ENCODE measurements around the gene RAB29. TPM values are rescaled to one million over a fixed set of nuclear protein-coding genes. Genes with fewer than 3 reads are reported as not detected.
A peak's percentile ranks its signal among the peaks of the same experiment; 100 is the strongest.
"Not testable (repeated sequence)": the region's sequence is repeated elsewhere in the genome, so short reads cannot be mapped to it uniquely, and the experiment has no call there.

RAB29 gene, protein sequence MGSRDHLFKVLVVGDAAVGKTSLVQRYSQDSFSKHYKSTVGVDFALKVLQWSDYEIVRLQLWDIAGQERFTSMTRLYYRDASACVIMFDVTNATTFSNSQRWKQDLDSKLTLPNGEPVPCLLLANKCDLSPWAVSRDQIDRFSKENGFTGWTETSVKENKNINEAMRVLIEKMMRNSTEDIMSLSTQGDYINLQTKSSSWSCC
- 10 to 100 TPM; 29.3 to 29.4 TPM for total RNA-seq

DNA sequence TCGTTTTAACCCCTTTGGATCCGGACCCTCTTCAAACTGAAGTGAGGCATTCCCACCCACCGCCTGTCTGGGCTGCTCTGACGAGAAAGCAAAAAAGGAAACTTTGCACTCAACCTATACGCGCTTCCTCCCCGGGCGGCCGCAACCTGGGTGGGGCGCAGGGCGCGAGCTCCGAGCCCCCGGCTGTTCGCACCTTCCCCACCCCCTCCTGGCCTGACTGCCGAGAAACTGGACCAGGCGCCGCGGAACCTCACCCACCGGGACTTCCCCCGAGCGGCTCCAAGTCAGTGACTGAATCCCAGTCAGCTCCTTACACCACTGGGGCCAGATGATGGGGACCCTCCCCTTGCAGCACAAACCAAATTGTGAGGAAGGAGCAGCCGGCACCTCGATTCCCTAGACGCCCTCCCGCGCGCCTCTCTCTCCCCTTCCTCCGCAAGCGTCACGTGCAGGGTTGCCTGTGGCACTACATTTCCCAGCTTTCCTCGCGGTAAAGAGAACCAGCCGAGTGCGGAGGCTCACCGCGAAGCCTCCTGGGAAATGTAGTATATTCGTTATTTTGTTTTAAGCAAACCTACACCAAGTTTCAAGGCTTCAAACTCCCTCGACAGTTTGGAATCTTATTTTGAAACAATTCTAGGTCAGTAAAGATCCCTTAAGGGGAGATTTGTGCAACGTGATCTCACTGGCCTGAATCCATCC, at the start of gene RAB29:
RAB29 (minus strand) TSS at position 468 of the 702 bp plus-strand sequence. CDS start 526 bp downstream, outside the sequence.
- Mint-ChIP-seq H3K27me3 (no peaks in the 10 kb centered on the region), H3K4me3 (peak within 1 kb of the TSS; percentile 89)

DNA sequence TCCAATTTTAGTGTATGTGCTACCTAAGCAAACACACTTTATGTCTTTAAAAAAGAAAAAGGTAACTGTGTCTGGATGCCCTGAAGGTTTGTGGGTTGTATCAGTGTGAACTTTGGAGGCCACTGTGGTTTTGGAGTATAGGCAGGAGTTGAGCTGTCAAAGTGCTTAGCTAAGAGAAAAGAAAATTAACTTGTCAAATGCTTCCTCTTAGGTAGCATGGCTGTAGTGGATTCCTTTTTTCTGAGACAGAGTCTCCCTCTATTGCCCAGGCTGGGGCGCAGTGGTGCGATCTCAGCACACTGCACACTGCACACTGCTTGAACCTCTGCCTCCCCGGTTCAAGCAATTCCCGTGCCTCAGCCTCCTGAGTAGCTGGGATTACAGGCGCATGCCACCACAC, 48.9 kb upstream of the RAB29 start:
- H3K9me3 Mint-ChIP-seq (ENCODE audit: low read depth), result peaks cover 4% of the 10 kb centered on the region
- H3K27ac Mint-ChIP-seq, result no peak overlapping the region
- intact Hi-C loops (cut with DNase I, micrococcal nuclease), result no loop called here
- DNase-seq, result no peak
- H3K27me3 Mint-ChIP-seq, result no peaks in the 10 kb centered on the region
- H3K4me1 Mint-ChIP-seq, result peaks cover 20% of the 10 kb centered on the region
- peak; percentile 51 for ATAC-seq
- ChIA-PET CTCF (interaction anchor here (0.7 to 1.2 kb wide), 2 partner anchors 115 to 165 kb away, joined by 3 read pairs; no protein-coding TSS in a partner anchor), POLR2A (no interaction called here)
- no peak overlapping the region for H3K4me3 Mint-ChIP-seq
- H3K36me3 Mint-ChIP-seq (ENCODE audit: low read depth), result no peaks in the 10 kb centered on the region

More for the DNA sequence above, at the start of gene RAB29:
- DNase-seq (peak; percentile 93), ATAC-seq (peak; percentile 80)
- ChIA-PET POLR2A (interaction anchor here (1.0 to 3.2 kb wide), 4 partner anchors 26 to 143 kb away, joined by 3 to 21 read pairs (median 3); partner anchors contain the start of genes ELK4 and NUCKS1), CTCF (interaction anchor here (0.6 to 1.9 kb wide), 10 partner anchors 14 to 295 kb away, joined by 3 to 5 read pairs (median 3); no protein-coding TSS in a partner anchor)
- peaks cover 55% of the 10 kb centered on the region for H3K4me1 Mint-ChIP-seq
- H3K36me3 Mint-ChIP-seq (ENCODE audit: low read depth), result peaks cover 20% of the 10 kb centered on the region
- peak within 1 kb of the TSS; percentile 90 for H3K27ac Mint-ChIP-seq
- H3K9me3 Mint-ChIP-seq (ENCODE audit: low read depth), result no peaks in the 10 kb centered on the region
- intact Hi-C loops (cut with DNase I, micrococcal nuclease), result loop anchor here (1.0 to 10.0 kb wide), 8 partner anchors 26 to 800 kb away; partner anchors contain the start of genes SLC41A1 (in 2 of the 2) and PM20D1 (in 1 of the 2)

DNA sequence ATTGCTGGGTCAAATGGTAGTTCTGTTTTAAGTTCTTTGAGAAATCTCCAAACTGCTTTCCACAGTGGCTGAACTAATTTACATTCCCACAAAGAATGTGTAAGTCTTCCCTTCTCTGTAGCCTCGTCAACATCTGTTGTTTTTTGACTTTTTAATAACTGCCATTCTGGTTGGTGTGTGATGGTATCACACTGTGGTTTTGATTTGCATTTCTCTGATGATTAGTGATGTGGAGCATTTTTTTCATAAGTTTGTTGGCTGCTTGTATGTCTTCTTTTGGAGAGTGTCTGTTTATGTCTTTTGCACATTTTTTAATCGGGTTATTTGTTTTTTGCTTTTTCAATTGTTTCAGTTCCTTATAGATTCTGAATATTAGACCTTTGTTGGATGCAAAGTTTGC, 48.0 kb upstream of the RAB29 start:
- peak; percentile 30 for ATAC-seq
- DNase-seq; H3K36me3 Mint-ChIP-seq (ENCODE audit: low read depth); H3K4me3 Mint-ChIP-seq; H3K27me3 Mint-ChIP-seq; H3K27ac Mint-ChIP-seq; POLR2A ChIA-PET; intact Hi-C loops (cut with DNase I, micrococcal nuclease); H3K9me3 Mint-ChIP-seq (ENCODE audit: low read depth); CTCF ChIA-PET: not testable (repeated sequence)
- peaks cover 20% of the 10 kb centered on the region for H3K4me1 Mint-ChIP-seq

DNA sequence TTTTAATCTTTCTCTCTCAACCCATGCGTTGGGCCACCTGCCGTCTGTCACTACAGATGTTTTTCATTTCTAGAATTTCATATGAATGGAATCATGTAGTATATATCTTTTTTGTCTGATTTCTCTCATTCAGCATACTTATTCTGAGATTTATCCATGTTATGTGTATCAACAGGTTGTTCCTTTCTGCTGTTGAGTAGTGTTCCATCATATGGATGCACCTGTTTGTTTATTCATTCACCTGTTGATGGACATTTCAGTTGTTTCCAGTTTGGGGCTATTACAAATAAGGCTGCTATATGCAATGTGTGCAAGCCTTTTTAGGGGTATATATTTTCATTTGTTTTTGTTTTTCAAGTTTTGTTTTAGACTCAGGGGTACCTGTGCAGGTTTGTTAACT, 47.1 kb upstream of the RAB29 start:
- peaks cover 4% of the 10 kb centered on the region for H3K9me3 Mint-ChIP-seq (ENCODE audit: low read depth)
- intact Hi-C loops (cut with DNase I, micrococcal nuclease), result no loop called here
- no peaks in the 10 kb centered on the region for H3K27me3 Mint-ChIP-seq
- ATAC-seq, result no peak
- H3K4me3 Mint-ChIP-seq, result no peak overlapping the region
- no peak for DNase-seq
- no peak overlapping the region for H3K27ac Mint-ChIP-seq
- ChIA-PET POLR2A (no interaction called here), CTCF (no interaction called here)
- H3K4me1 Mint-ChIP-seq, result peaks cover 20% of the 10 kb centered on the region
- no peaks in the 10 kb centered on the region for H3K36me3 Mint-ChIP-seq (ENCODE audit: low read depth)

DNA sequence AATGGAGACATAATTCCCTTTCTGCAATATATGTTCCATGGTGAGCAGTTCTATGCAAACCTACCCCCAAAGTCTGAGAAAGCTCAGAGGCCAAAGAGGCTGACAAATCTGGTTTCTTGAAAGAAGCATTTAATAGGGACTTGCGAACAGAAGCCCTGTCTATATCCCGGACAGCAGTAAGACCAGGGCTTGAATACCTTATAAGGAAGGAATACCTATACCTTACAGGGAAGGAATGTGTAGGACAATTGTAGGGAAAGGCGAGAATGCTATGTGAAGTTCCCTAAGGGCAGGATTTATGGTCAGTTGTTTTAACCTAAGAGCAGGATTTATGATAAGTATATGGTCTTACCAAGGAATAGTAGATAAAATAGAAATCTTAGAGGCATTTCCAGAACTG, 42.7 kb upstream of the RAB29 start:
- H3K27me3 Mint-ChIP-seq, result no peaks in the 10 kb centered on the region
- intact Hi-C loops (cut with DNase I, micrococcal nuclease), result no loop called here
- no peaks in the 10 kb centered on the region for H3K36me3 Mint-ChIP-seq (ENCODE audit: low read depth)
- no peaks in the 10 kb centered on the region for H3K9me3 Mint-ChIP-seq (ENCODE audit: low read depth)
- peaks cover 10% of the 10 kb centered on the region for H3K4me1 Mint-ChIP-seq
- H3K4me3 Mint-ChIP-seq, result no peak overlapping the region
- ChIA-PET POLR2A (no interaction called here), CTCF (interaction anchor here (0.6 kb wide), 1 partner anchor 41 kb away, joined by 3 read pairs; no protein-coding TSS in a partner anchor)
- DNase-seq, result no peak
- ATAC-seq, result no peak
- no peak overlapping the region for H3K27ac Mint-ChIP-seq

DNA sequence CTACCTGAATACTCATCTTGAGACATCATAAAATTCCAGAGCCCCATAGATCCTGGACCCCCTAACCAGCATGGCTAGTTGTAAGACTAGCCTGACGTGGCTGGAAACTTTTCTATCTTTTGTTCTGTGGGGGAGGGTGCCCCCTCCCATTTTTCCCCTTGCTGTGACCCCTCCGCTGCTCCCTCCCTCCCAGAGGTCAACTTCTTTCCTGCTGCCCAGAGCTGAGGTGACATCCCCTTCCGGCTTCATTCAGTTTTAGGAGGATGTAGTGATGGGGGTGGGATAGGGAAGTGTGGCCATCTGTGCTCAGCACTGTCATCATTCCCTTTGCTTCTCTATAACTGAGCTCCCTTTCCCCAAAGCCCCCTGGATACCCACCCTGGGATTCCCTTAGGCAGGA, 42.1 kb upstream of the RAB29 start:
- POLR2A ChIA-PET, result no interaction called here
- no peak overlapping the region for H3K27ac Mint-ChIP-seq
- peaks cover 8% of the 10 kb centered on the region for H3K4me1 Mint-ChIP-seq
- no peaks in the 10 kb centered on the region for H3K27me3 Mint-ChIP-seq
- no peaks in the 10 kb centered on the region for H3K9me3 Mint-ChIP-seq (ENCODE audit: low read depth)
- DNase-seq (no peak), ATAC-seq (no peak)
- no peaks in the 10 kb centered on the region for H3K36me3 Mint-ChIP-seq (ENCODE audit: low read depth)
- intact Hi-C loops (cut with DNase I, micrococcal nuclease), result no loop called here
- CTCF ChIA-PET, result interaction anchor here (1.3 kb wide), 1 partner anchor 11 kb away, joined by 4 read pairs; no protein-coding TSS in a partner anchor
- no peak overlapping the region for H3K4me3 Mint-ChIP-seq

DNA sequence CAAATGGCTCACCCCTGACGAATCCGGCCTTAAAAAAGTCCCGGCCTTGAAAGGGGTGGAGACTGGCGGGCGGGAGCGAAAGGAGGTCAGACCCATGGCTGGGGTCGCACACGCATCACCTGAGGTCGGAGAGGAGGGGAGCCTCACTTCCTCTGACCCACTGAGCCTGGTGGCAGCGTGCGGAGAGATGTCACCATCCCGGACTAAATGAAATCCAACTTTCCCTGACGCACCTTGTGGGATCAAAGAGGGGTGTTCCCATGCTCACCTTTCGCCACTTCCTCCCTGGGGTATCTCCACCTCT, 38.4 kb upstream of the RAB29 start:
- peaks cover 21% of the 10 kb centered on the region for H3K36me3 Mint-ChIP-seq (ENCODE audit: low read depth)
- H3K27ac Mint-ChIP-seq, result peak overlapping the region; percentile 83
- CTCF ChIA-PET, result interaction anchor here (0.6 to 1.1 kb wide), 4 partner anchors 31 to 168 kb away, joined by 3 to 4 read pairs (median 3); no protein-coding TSS in a partner anchor
- no peaks in the 10 kb centered on the region for H3K27me3 Mint-ChIP-seq
- POLR2A ChIA-PET, result no interaction called here
- ATAC-seq (no peak), DNase-seq (no peak)
- intact Hi-C loops (cut with DNase I, micrococcal nuclease), result loop anchor here (1.0 to 5.0 kb wide), 7 partner anchors 37 to 526 kb away; partner anchors contain the start of genes RAB29 (in 2 of the 2), ELK4 (in 1 of the 2) and PM20D1 (in 1 of the 2)
- peak overlapping the region; percentile 81 for H3K4me3 Mint-ChIP-seq
- H3K9me3 Mint-ChIP-seq (ENCODE audit: low read depth), result no peaks in the 10 kb centered on the region
- H3K4me1 Mint-ChIP-seq, result peaks cover 42% of the 10 kb centered on the region

DNA sequence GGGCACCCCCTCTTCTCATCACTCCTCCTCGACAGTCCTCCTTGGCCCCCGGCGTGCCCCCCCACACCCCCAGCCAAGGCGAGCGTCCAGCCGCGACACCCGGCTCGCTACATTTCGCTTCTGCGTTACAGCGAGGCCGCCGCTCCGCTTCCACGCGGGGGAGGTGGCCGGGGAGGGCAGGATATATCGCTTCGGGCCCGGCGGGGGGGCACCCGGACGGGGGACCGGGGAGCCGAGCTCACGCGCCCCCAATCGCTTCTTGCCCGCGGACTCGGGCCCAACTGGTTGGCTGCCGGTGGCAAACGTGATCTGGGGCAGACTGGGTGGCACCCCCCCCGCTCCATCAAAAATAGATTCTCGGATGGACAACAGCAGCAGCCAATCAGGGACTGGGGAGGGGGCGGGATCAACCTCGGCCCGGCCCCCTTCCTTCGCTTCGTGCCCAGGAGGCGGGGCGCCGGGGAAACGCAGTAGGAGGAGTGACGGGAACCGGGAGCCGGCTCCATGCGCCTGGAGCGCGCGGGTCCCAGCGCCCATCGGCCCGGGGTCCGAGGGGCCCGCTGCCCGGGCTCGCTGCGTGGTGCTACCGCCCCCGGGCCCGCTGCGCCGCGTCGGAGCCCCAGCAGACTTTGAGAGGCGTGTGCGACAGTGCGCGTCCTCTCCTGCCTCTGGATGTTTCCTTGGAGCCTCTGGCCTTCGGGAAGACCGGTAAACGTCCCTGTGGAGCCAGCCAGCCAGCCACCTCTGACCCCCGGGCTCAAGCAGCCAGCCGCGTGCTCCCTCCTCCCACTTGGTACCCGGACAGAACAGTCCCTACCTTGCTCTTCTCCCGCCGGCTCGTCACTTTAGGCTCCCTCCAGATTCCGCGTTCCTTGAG, 37.8 kb upstream of the RAB29 start, which contains the start of gene SLC41A1:
SLC41A1 (minus strand) TSS at position 321 of the 877 bp plus-strand sequence. CDS start 2,757 bp downstream, outside the sequence.
- ATAC-seq (peak; percentile 96), DNase-seq (peak; percentile 94)
- peak within 1 kb of the TSS; percentile 84 for H3K27ac Mint-ChIP-seq
- intact Hi-C loops (cut with DNase I, micrococcal nuclease), result loop anchor here (1.0 to 5.0 kb wide), 7 partner anchors 37 to 526 kb away; partner anchors contain the start of genes RAB29 (in 2 of the 2), ELK4 (in 1 of the 2) and PM20D1 (in 1 of the 2)
- POLR2A ChIA-PET, result interaction anchor here (1.0 kb wide), 2 partner anchors 8 to 64 kb away, joined by 4 to 7 read pairs; no protein-coding TSS in a partner anchor
- H3K4me3 Mint-ChIP-seq, result peak within 1 kb of the TSS; percentile 81
- H3K4me1 Mint-ChIP-seq, result peaks cover 47% of the 10 kb centered on the region
- H3K27me3 Mint-ChIP-seq, result no peaks in the 10 kb centered on the region
- CTCF ChIA-PET, result interaction anchor here (0.7 to 1.0 kb wide), 3 partner anchors 83 to 164 kb away, joined by 3 to 4 read pairs (median 3); no protein-coding TSS in a partner anchor
- H3K36me3 Mint-ChIP-seq (ENCODE audit: low read depth), result peaks cover 24% of the 10 kb centered on the region
- H3K9me3 Mint-ChIP-seq (ENCODE audit: low read depth), result no peaks in the 10 kb centered on the region

DNA sequence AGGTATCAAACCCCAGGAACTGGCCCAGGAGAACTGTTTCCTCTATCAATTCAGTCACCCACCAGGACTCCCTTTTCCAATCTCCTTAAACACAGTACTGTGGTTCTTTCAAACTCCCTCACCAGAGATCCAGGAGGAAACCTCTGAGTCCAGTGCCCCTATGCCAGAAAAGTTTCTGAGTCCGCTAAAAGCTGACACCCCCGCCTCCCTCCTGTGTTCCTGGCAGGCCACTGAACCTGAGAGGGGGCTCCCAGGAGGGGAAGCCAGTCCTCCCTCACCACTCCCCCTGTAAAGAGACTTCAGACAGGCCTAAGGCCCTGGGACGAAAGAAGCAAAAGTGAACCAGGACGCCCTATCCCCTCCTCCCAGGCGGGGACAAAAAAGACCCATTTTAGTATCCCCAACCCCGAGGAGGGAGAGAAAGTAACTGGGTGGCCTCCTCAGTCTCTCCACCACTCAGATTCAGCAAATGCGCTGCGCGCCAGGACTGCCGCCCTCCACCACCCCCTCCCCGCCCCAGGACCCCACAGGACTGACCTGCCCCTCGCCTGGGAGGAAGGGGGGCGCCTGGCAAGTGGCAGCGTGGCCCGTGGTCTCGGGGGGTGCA, 37.1 kb upstream of the RAB29 start:
- H3K36me3 Mint-ChIP-seq (ENCODE audit: low read depth), result peaks cover 30% of the 10 kb centered on the region
- H3K4me1 Mint-ChIP-seq, result peaks cover 51% of the 10 kb centered on the region
- intact Hi-C loops (cut with DNase I, micrococcal nuclease), result loop anchor here (2.0 to 5.0 kb wide), 3 partner anchors 38 to 525 kb away; partner anchors contain the start of gene RAB29 (in 1 of the 2)
- no peaks in the 10 kb centered on the region for H3K9me3 Mint-ChIP-seq (ENCODE audit: low read depth)
- DNase-seq (peak; percentile 36), ATAC-seq (peak; percentile 14)
- H3K27ac Mint-ChIP-seq, result peak overlapping the region; percentile 84
- ChIA-PET POLR2A (interaction anchor here (0.6 to 1.1 kb wide), 5 partner anchors 8 to 80 kb away, joined by 3 to 7 read pairs (median 3); no protein-coding TSS in a partner anchor), CTCF (interaction anchor here (1.0 to 2.9 kb wide), 2 partner anchors 88 to 165 kb away, joined by 4 to 11 read pairs; no protein-coding TSS in a partner anchor)
- H3K27me3 Mint-ChIP-seq, result no peaks in the 10 kb centered on the region
- H3K4me3 Mint-ChIP-seq, result peak overlapping the region; percentile 81

DNA sequence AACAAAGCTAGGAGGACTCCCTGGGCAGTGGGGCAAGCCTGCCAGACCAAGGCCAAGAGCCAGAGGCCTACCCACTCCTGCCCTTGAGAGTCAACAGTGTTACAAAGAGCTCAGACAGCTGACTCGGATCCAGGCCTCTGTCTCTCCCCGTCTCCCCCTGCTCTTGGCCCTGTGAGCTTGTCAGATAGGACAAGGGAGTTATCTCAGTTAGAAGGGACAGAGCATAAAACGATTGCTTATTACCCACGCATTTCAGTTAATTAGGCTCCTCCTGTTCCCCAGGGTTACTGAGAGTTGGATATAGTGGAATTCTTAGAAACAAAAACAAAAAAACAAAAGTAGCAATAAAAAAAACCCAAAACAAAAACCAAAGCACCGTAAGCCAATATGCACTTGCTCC, 36.4 kb upstream of the RAB29 start:
- H3K27ac Mint-ChIP-seq, result peak overlapping the region; percentile 84
- CTCF ChIA-PET, result interaction anchor here (0.7 to 2.9 kb wide), 7 partner anchors 24 to 603 kb away, joined by 3 to 11 read pairs (median 4); no protein-coding TSS in a partner anchor
- ATAC-seq (no peak), DNase-seq (no peak)
- no peaks in the 10 kb centered on the region for H3K9me3 Mint-ChIP-seq (ENCODE audit: low read depth)
- POLR2A ChIA-PET, result interaction anchor here (0.6 to 1.1 kb wide), 5 partner anchors 11 to 223 kb away, joined by 3 to 5 read pairs (median 3); no protein-coding TSS in a partner anchor
- intact Hi-C loops (cut with DNase I, micrococcal nuclease), result loop anchor here (2.0 to 5.0 kb wide), 3 partner anchors 37 to 524 kb away; partner anchors contain the start of gene RAB29 (in 1 of the 2)
- no peaks in the 10 kb centered on the region for H3K27me3 Mint-ChIP-seq
- H3K4me1 Mint-ChIP-seq, result peaks cover 58% of the 10 kb centered on the region
- H3K36me3 Mint-ChIP-seq (ENCODE audit: low read depth), result peaks cover 34% of the 10 kb centered on the region
- H3K4me3 Mint-ChIP-seq, result peak overlapping the region; percentile 81

Data from activated CD4-positive, alpha-beta T cell treated with anti-CD3 and anti-CD28 coated beads for 36 hours (primary cell).